ENCODE data around the gene SLC33A1.

SLC33A1 gene

DNA sequence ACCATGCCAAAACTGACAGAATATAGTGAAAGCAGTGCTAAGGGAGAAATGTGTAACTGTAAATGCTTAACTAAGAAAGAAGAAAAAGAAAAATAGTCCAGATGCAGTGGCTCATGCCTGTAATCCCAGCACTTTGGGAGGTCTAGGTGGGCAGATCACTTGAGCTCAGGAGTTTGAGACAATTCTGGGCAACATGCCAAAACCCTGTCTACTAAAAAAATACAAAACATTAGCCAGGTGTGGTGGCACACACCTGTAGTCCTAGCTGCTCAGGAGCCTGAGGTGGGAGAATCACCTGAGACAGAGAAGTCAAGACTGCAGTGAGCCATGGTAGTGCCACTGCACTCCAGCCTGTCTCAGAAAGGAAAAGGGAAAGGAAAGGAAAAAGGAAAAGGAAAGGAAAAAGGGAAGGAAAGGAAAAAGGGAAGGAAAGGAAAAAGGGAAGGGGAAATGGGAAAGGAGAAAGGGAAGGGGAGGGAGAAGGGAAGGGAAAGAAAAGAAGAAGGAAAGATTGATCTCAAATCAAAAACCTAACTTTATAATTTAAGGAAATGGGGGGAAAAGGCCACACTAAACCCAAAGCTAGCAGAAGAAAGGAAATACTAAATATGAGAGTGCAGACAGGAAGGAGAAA lies 68.4 kb downstream of the SLC33A1 start:
- peaks cover 14% of the 10 kb centered on the region for H3K4me1 Mint-ChIP-seq (ENCODE audit: low read depth)
- no peak overlapping the region for H3K4me3 Mint-ChIP-seq
- no peak overlapping the region for H3K27ac Mint-ChIP-seq
- peaks cover 6% of the 10 kb centered on the region for H3K9me3 Mint-ChIP-seq
- H3K27me3 Mint-ChIP-seq: no peaks in the 10 kb centered on the region
- H3K36me3 Mint-ChIP-seq (ENCODE audit: low read depth): peaks cover 42% of the 10 kb centered on the region
- no peak for DNase-seq

DNA sequence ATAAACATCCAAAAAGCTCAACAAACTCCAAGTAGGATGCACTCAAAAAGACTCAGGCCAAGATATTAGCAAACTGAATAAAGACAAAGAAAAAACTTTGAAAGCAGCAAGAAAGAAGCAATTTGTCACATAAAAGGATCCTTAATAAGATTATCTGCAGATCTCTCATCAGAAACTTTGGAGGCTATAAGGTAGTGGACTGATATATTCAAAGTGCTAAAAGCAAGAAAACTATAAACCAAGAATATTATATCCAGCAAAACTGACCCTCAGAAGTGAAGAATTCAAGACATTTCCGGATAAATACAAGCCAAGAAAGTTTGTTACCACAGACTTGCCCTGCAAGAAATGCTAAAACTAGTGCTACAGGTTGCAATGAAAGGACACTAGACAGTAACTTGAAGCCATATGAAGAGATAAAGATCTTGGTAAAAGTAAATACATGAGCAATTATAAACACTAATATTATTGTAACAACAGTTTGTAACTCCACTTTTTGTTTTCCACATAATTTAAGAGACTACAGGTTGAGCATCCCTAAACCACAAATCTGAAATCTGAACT lies 71.8 kb downstream of the SLC33A1 start:
- peaks cover 53% of the 10 kb centered on the region for H3K36me3 Mint-ChIP-seq (ENCODE audit: low read depth)
- H3K4me3 Mint-ChIP-seq: no peak overlapping the region
- peaks cover 6% of the 10 kb centered on the region for H3K9me3 Mint-ChIP-seq
- H3K27me3 Mint-ChIP-seq: no peaks in the 10 kb centered on the region
- no peak for DNase-seq
- no peak overlapping the region for H3K27ac Mint-ChIP-seq
- peaks cover 14% of the 10 kb centered on the region for H3K4me1 Mint-ChIP-seq (ENCODE audit: low read depth)

DNA sequence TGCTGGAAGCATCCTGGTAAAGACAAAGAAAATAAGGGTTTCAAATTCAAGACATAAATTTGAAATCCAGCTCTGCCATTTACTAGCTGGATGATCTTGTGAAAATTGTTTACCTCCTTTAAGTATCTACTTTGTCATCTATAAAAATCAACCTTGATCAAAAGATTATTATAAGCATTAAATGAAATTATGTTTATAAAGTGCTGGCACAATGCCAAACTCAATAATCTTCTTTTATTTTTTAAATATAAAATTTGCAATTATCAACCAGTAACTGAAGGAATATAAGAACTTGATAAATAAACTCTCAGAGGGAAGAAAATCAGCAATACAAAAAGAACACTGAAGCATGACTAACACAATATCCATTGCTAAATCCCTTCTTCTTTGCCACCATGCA lies 73.9 kb downstream of the SLC33A1 start:
- peaks cover 51% of the 10 kb centered on the region for H3K36me3 Mint-ChIP-seq (ENCODE audit: low read depth)
- no peak for DNase-seq
- peaks cover under 1% of the 10 kb centered on the region for H3K4me1 Mint-ChIP-seq (ENCODE audit: low read depth)
- H3K9me3 Mint-ChIP-seq: peaks cover 6% of the 10 kb centered on the region
- no peak overlapping the region for H3K27ac Mint-ChIP-seq
- H3K4me3 Mint-ChIP-seq: no peak overlapping the region
- no peaks in the 10 kb centered on the region for H3K27me3 Mint-ChIP-seq

DNA sequence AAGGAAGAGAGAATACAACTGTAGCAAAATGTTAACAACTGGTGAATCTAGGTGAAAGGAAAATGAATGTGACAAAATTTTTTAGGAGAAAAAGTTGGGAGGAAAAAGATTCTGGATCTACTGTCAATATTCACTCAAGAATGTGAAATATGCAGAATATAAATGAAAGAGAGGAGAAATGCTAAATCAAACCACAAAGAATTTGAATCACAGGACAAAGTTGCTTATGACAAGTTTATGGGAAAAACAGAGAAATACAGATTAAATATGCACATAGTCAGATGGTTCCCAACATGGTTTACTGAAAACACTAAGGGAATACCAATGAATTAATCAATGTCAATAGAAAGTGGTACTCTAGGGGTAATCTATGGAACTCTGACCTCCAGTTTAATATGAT lies 75.8 kb downstream of the SLC33A1 start:
- Mint-ChIP-seq H3K4me1 (ENCODE audit: low read depth) (no peaks in the 10 kb centered on the region), H3K27me3 (no peaks in the 10 kb centered on the region), H3K27ac (no peak overlapping the region), H3K4me3 (no peak overlapping the region), H3K36me3 (ENCODE audit: low read depth) (peaks cover 60% of the 10 kb centered on the region), H3K9me3 (peaks cover 6% of the 10 kb centered on the region)
- DNase-seq: no peak

DNA sequence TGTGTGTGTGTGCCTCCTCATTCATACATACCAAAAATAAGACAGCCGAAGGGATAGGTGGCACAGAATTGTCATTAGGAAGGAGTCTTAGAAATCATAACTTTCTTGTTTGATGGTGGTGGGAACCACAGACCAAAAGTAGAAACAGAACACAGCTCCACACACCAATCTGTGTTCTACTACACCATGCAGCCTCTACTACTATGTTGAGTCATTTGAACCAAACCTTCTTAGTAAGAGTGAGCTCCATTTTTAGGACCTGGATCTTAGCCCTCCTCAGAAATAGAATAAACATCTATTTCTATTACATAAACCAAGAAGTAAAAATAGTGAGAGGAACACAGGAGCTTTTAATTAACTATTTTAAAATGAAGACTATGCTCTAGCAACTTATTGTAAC lies 81.4 kb downstream of the SLC33A1 start:
- DNase-seq: no peak
- Mint-ChIP-seq H3K27me3 (no peaks in the 10 kb centered on the region), H3K9me3 (no peaks in the 10 kb centered on the region), H3K4me3 (no peak overlapping the region), H3K36me3 (ENCODE audit: low read depth) (peaks cover 54% of the 10 kb centered on the region), H3K4me1 (ENCODE audit: low read depth) (no peaks in the 10 kb centered on the region), H3K27ac (no peak overlapping the region)

DNA sequence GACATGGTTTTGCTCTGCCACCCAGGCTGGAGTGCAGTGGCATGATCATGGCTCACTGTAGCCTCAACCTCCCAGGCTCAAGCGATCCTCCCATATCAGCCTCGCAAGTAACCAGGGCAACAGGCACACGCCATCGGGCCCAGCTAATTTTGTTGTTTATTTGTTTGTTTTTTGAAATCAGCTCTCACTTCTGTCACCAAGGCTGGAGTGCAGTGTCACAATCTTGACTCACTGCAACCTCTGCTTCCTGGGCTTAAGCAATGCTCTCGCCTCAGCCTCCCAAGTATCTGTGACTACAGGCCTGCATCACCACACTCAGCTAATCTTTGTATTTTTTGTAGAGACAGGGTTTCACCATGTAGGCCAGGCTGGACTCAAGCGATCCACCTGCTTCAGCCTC lies 83.1 kb downstream of the SLC33A1 start:
- Mint-ChIP-seq H3K36me3 (ENCODE audit: low read depth) (peaks cover 55% of the 10 kb centered on the region), H3K27ac (no peak overlapping the region), H3K4me3 (no peak overlapping the region), H3K27me3 (no peaks in the 10 kb centered on the region), H3K9me3 (no peaks in the 10 kb centered on the region), H3K4me1 (ENCODE audit: low read depth) (peaks cover 4% of the 10 kb centered on the region)
- no peak for DNase-seq

Measured in activated T-cell treated with anti-CD3 and anti-CD28 coated beads, Interleukin-2, amount 50 U/mL, for 24 hours (primary cell).